Endothelial cell (in vitro differentiated cells): ENCODE data around the gene MICALL1. TPM values are rescaled to one million over a fixed set of nuclear protein-coding genes. Genes with fewer than 3 reads are reported as not detected.
"Not testable (repeated sequence)": the region's sequence is repeated elsewhere in the genome, so short reads cannot be mapped to it uniquely, and the experiment has no call there.

Experiments used
- DNase-seq: peaks from one replicate; pipeline ENCODE4 v3.0.0; 2021; ENCODE audit warnings: low spot score
- H3K27ac Mint-ChIP-seq: one replicate; pipeline ENCODE4 v1.8.0; 2021; ENCODE audit warnings: mixed read lengths, inconsistent platforms; ENCODE audit not compliant: unreplicated experiment
- H3K27me3 Mint-ChIP-seq: one replicate; pipeline ENCODE4 v1.8.0; 2021; ENCODE audit warnings: mild to moderate bottlenecking, moderate library complexity, mixed read lengths, inconsistent platforms; ENCODE audit not compliant: unreplicated experiment
- H3K36me3 Mint-ChIP-seq: one replicate; pipeline ENCODE4 v1.8.0; 2021; ENCODE audit warnings: mild to moderate bottlenecking, low read depth, mixed read lengths, inconsistent platforms; ENCODE audit not compliant: unreplicated experiment
- H3K4me1 Mint-ChIP-seq: one replicate; pipeline ENCODE4 v1.8.0; 2021; ENCODE audit warnings: mild to moderate bottlenecking, mixed read lengths, inconsistent platforms; ENCODE audit not compliant: unreplicated experiment
- H3K4me3 Mint-ChIP-seq: one replicate; pipeline ENCODE4 v1.8.0; 2021; ENCODE audit warnings: mild to moderate bottlenecking, mixed read lengths, inconsistent platforms; ENCODE audit not compliant: unreplicated experiment
- H3K9me3 Mint-ChIP-seq: one replicate; pipeline ENCODE4 v1.8.0; 2021; ENCODE audit warnings: mixed read lengths, inconsistent platforms; ENCODE audit not compliant: unreplicated experiment
- total RNA-seq: library from RNA; stranded (reverse); fragmentation: NEBNext Ultra II Directional; extraction: Animal tissue kit (Norgen Biotek cat#: 25700); gene quantifications from one replicate; pipeline ENCODE4 v1.2.1, GENCODE V29; 2021; ENCODE audit not compliant: unreplicated experiment
- TF ChIP-seq, protein P1 (sequence below): fragments of 200-600 bp; sonication (generic); IDR thresholded peaks from one replicate; pipeline ENCODE4 v1.5.0; 2021; ENCODE audit warnings: antibody characterized with exemption; ENCODE audit not compliant: unreplicated experiment

Gene MICALL1
- total RNA-seq, 1 donor from 2014 or later, result 124 TPM

DNA sequence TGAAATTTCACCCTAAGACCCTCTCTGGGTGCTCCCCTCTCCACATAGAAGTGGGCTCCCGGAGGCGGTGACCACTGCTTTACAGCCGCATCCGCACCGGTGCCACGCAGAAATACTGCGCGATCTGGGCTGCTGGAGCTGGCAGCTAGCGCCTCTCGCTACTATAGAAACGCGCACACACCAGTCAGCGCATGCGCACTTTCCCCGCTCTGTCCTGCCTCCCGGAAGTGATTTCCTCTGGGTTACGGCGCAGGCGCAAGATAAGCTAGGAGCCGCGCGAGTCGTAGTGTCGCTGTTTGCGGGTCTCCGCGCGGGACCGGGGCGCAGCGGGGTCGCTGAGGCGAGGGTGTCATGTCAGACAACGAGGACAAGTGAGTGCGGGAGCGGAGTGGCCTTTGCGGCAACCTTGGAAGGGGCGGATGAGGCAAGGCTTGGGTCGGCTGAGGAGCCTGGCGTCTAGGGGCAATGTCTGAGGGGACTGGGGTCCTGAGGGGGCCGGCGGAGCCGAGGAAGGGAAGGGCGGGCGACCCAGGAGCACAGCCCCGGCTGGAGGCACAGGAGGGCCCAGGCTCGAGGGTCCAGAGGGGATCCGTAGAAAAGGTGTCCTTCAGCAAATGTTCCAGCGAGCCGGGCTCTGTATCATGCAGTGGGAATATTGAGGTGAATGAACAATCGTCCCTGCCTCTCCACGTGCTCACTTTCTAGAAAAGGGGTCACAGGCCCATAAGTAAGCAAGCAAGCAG lies 47.5 kb downstream of the MICALL1 start, which contains the start of the genes C22orf23 and POLR2F:
C22orf23 (minus strand) TSS at position 165 of the 743 bp plus-strand sequence. CDS start 452 bp downstream, outside the sequence.
POLR2F (plus strand) TSS at position 263 of the 743 bp plus-strand sequence; CDS start at position 352, 89 bp downstream.
- TF ChIP-seq, protein P1, sequence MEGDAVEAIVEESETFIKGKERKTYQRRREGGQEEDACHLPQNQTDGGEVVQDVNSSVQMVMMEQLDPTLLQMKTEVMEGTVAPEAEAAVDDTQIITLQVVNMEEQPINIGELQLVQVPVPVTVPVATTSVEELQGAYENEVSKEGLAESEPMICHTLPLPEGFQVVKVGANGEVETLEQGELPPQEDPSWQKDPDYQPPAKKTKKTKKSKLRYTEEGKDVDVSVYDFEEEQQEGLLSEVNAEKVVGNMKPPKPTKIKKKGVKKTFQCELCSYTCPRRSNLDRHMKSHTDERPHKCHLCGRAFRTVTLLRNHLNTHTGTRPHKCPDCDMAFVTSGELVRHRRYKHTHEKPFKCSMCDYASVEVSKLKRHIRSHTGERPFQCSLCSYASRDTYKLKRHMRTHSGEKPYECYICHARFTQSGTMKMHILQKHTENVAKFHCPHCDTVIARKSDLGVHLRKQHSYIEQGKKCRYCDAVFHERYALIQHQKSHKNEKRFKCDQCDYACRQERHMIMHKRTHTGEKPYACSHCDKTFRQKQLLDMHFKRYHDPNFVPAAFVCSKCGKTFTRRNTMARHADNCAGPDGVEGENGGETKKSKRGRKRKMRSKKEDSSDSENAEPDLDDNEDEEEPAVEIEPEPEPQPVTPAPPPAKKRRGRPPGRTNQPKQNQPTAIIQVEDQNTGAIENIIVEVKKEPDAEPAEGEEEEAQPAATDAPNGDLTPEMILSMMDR, result no peak
- H3K4me1 Mint-ChIP-seq, result peaks cover 26% of the 10 kb centered on the region
- H3K27me3 Mint-ChIP-seq, result peaks cover 8% of the 10 kb centered on the region

DNA sequence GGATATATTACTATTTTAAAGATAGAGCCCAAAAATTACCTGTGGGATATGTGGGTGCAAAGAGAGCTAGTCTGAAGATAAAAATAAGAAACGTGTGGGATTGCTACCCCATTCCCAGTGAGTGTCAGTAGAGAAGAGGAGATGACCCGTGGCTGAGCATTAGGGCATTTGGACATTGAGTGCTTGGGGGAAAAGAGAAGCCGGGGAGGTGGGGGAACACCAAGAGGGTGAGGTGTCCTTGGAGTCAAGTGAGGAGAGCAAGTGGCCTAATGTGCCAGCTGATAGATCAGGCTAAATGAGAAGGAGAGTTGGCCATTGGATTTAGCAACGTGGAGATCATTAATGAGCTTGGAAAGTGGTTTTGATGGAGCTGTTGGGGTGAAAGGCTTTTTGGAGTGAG lies 48.6 kb downstream of the MICALL1 start:
- Mint-ChIP-seq H3K4me1 (peaks cover 26% of the 10 kb centered on the region), H3K4me3 (peak overlapping the region; percentile 100), H3K36me3 (peaks cover 32% of the 10 kb centered on the region), H3K27me3 (peaks cover 8% of the 10 kb centered on the region), H3K9me3 (no peaks in the 10 kb centered on the region), H3K27ac (peak overlapping the region; percentile 14)
- TF ChIP-seq, protein P1, result no peak
- no peak for DNase-seq

More for the DNA sequence above, 47.5 kb downstream of the MICALL1 start, which contains the start of the genes C22orf23 and POLR2F:
- H3K9me3 Mint-ChIP-seq, result no peaks in the 10 kb centered on the region
- H3K4me3 Mint-ChIP-seq, result peak within 1 kb of the TSS; percentile 100
- peaks cover 21% of the 10 kb centered on the region for H3K36me3 Mint-ChIP-seq
- peak within 1 kb of the TSS; percentile 95 for H3K27ac Mint-ChIP-seq
- peak; percentile 95 for DNase-seq

- H3K9me3 Mint-ChIP-seq, H3K27me3 Mint-ChIP-seq, DNase-seq, H3K27ac Mint-ChIP-seq, H3K4me3 Mint-ChIP-seq: not testable (repeated sequence)
- H3K36me3 Mint-ChIP-seq, result peaks cover 33% of the 10 kb centered on the region
- H3K4me1 Mint-ChIP-seq, result peaks cover 26% of the 10 kb centered on the region
Measured at GRCh38 chr22:37955825-37956397, 49.8 kb downstream of the MICALL1 start.

GRCh38 chr22:37957232-37957631 lies 51.1 kb downstream of the MICALL1 start:
- H3K27me3 Mint-ChIP-seq, result peaks cover 8% of the 10 kb centered on the region
- H3K9me3 Mint-ChIP-seq, result no peaks in the 10 kb centered on the region
- no peak overlapping the region for H3K27ac Mint-ChIP-seq
- H3K4me3 Mint-ChIP-seq, result no peak overlapping the region
- peaks cover 21% of the 10 kb centered on the region for H3K4me1 Mint-ChIP-seq
- TF ChIP-seq, protein P1, result no peak
- peaks cover 40% of the 10 kb centered on the region for H3K36me3 Mint-ChIP-seq
- no peak for DNase-seq

GRCh38 chr22:37959231-37959825 lies 53.2 kb downstream of the MICALL1 start:
- Mint-ChIP-seq H3K27me3 (peaks cover 3% of the 10 kb centered on the region), H3K36me3 (peaks cover 40% of the 10 kb centered on the region), H3K27ac (no peak overlapping the region), H3K4me3 (peak overlapping the region; percentile 62), H3K9me3 (no peaks in the 10 kb centered on the region), H3K4me1 (peaks cover 7% of the 10 kb centered on the region)
- TF ChIP-seq, protein P1, result no peak
- DNase-seq, result no peak
